Bronchial epithelial cell (primary cell): Measurements from ENCODE around the gene SLC16A13. TPM values are rescaled to one million over a fixed set of nuclear protein-coding genes. Genes with fewer than 3 reads are reported as not detected.
"Not testable (repeated sequence)": the region's sequence is repeated elsewhere in the genome, so short reads cannot be mapped to it uniquely, and the experiment has no call there.

Experiments
- DNase-seq: peaks from one replicate; pipeline ENCODE4 v3.0.0-alpha.2; 2010; ENCODE audit warnings: low read depth
- FAIRE-seq: peaks from 2 replicates; lab custom pipeline; 2011; peaks lifted over from hg19 to GRCh38; lab: Jason Lieb, UNC
- H3K27me3 ChIP-seq: 2 replicates; pipeline ENCODE4 v1.5.1; 2011; ENCODE audit warnings: low read length; ENCODE audit not compliant: control insufficient read depth, insufficient read depth
- H3K36me3 ChIP-seq: 2 replicates; pipeline ENCODE4 v1.5.1; 2011; ENCODE audit warnings: low read length; ENCODE audit not compliant: control insufficient read depth, insufficient read depth
- H3K4me3 ChIP-seq: 2 replicates; pipeline ENCODE4 v1.5.1; 2011; ENCODE audit warnings: mild to moderate bottlenecking, low read depth, low read length, control low read depth
- total RNA-seq: library from RNA; depleted of rRNA; stranded (reverse); fragments of >200 nt; gene quantifications from 2 replicates; pipeline ENCODE4 v1.2.1, GENCODE V29; 2014
- TF ChIP-seq, protein P1 (sequence below): IDR thresholded peaks from 2 replicates; pipeline ENCODE4 v1.5.1; 2011; ENCODE audit warnings: mild to moderate bottlenecking, moderate library complexity, low read length, control low read depth, inconsistent platforms; ENCODE audit not compliant: insufficient read depth, severe bottlenecking

The SLC16A13 gene
- total RNA-seq, 1 donor from 2014 or later, result 0.26 TPM

DNA sequence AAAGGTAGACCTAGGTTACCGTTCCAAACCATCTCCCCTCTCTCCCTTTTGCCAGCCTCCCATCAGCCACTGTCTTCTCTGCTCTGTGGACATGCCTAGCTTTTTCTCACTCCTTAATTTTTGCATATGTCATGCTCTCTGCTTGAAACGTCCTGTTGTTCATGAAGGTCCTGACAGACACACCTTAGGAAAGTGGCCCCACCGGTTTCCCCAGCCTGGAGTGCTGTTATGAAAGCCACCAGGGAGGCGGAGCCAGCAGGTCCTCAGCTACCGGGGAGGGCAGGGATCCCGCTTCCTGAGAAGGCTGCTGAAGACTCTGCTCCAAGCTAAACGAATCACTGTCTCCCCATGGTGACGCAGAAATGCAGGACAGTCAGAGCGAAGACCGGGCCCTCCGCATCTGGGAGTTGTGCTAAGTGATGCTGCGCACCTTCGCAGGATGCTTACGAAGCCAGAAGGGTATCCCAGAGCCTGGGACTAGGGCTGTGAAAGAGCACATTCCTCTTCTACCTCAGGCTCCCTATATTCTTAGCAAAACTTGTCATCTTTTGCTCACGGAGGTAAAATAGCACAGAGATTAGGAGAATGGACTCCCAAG, 10.4 kb downstream of the SLC16A13 start:
- FAIRE-seq, result peak; percentile 23
- peak; percentile 91 for DNase-seq
- peaks cover 2% of the 10 kb centered on the region for H3K27me3 ChIP-seq
- no peaks in the 10 kb centered on the region for H3K36me3 ChIP-seq
- H3K4me3 ChIP-seq, result peak overlapping the region; percentile 15
- TF ChIP-seq, protein P1, sequence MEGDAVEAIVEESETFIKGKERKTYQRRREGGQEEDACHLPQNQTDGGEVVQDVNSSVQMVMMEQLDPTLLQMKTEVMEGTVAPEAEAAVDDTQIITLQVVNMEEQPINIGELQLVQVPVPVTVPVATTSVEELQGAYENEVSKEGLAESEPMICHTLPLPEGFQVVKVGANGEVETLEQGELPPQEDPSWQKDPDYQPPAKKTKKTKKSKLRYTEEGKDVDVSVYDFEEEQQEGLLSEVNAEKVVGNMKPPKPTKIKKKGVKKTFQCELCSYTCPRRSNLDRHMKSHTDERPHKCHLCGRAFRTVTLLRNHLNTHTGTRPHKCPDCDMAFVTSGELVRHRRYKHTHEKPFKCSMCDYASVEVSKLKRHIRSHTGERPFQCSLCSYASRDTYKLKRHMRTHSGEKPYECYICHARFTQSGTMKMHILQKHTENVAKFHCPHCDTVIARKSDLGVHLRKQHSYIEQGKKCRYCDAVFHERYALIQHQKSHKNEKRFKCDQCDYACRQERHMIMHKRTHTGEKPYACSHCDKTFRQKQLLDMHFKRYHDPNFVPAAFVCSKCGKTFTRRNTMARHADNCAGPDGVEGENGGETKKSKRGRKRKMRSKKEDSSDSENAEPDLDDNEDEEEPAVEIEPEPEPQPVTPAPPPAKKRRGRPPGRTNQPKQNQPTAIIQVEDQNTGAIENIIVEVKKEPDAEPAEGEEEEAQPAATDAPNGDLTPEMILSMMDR, result no peak

DNA sequence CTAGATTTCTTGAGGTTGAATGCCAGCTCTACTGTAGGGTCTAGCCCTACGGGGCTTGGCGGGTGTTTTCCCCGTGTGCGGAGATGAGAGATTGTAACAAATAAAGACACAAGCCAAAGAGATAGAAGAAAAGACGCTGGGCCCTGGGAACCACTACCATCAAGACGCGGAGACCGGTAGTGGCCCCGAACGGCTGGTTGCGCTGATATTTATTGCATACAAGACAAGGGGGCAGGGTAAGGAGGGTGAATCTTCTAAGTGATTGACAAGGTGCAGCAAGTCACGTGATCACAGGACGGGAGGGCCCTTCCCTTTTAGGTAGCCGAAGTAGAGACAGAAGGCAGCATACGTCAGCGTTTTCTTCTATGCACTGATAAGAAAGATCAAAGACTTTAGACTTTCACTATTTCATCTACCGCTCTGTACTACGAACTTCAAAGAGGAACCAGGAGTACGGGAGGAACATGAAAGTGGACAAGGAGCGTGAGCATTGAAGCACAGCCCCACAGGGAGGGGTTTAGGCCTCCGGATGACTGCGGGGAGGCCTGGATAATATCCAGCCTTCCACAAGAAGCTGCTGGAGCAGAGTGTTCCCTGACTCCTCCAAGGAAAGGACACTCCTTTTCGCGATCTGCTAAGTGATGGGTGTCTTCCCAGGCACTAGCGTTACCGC, 11.0 kb downstream of the SLC16A13 start:
- not testable (repeated sequence) for FAIRE-seq, H3K36me3 ChIP-seq, H3K27me3 ChIP-seq, H3K4me3 ChIP-seq
- DNase-seq, result peak; percentile 32

DNA sequence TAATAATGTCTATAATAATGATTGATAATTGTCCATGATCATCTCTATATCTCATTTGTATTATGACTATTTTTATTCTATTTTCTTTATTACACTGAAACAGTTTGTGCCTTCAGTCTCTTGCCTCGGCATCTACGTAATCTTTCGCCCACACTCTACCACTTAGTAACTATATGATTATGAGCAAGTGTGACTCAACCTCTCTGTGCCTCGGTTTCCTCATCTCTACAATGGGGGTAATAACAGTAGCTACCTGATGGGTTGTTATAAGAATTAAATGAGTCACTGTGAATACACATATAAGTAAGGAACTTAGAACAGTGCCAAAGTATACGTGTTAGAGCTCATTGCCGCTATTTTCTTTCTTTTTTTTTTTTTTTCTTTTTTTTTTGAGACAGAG, 11.8 kb downstream of the SLC16A13 start:
- no peak for DNase-seq
- Histone ChIP-seq H3K4me3 (no peak overlapping the region), H3K27me3 (peaks cover 2% of the 10 kb centered on the region)

DNA sequence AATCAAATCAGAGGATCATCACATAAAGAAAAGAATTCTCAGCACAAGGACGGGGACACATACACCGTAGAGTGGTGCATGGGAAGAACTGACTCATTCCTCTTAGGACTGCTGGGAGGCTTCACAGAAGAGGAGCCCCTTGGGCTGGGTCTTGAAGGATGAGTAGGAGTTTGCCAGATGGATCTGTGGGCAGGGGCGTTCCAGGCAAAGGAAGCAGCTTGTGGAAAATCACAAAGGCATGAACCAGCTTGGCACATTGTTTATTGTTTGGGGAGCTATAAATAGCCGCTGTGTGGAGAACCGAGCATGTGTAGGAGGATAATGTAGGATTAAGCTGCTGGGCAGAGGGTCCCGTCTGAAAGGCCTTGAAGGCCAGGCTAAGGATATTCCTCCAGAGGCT, 13.2 kb downstream of the SLC16A13 start:
- FAIRE-seq (no peak), DNase-seq (no peak)
- Histone ChIP-seq H3K36me3 (no peaks in the 10 kb centered on the region), H3K4me3 (no peak overlapping the region), H3K27me3 (no peaks in the 10 kb centered on the region)
- TF ChIP-seq, protein P1, result no peak

More for the DNA sequence above, 11.8 kb downstream of the SLC16A13 start:
- TF ChIP-seq, protein P1, result no peak
- H3K36me3 ChIP-seq, result no peaks in the 10 kb centered on the region
- FAIRE-seq, result no peak

DNA sequence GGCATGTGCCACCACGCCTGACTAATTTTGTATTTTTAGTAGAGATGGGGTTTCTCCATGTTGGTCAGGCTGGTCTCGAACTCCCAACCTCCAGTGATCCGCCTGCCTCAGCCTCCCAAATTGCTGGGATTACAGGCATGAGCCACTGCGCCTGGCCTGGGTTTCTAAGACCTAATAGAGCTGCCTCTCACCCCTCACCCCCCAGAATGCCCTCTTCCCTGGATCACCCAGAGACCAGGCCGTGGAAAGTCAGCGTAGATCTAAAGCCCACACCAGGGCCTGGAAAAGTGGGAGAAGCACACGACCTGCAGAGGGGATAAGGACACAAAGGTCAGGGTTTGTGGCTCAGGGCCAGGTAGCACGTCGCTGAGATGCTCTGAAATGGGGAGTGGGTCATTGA, 14.8 kb downstream of the SLC16A13 start:
- H3K36me3 ChIP-seq, FAIRE-seq, H3K27me3 ChIP-seq, H3K4me3 ChIP-seq, DNase-seq: not testable (repeated sequence)

DNA sequence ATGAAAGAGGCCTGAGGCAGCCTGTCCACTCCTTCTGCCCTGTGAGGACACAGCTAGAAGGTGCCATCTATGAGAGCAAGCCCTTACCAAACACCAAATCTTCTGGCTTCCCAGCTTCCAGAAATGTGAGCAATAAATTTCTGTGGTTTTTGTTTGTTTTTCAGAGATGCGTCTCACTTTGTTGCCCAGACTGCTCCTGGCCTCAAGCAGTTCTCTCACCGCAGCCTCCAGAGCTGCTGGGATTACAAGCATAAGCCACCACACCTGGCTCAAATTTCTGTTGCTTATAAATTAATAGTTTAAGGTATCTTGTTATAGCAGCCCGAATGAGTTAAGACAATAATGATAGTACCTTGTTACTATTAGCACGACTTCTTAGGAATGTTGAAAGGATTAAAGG, 20.6 kb downstream of the SLC16A13 start:
- TF ChIP-seq, protein P1, result no peak
- peak; percentile 48 for DNase-seq
- no peak overlapping the region for H3K4me3 ChIP-seq
- H3K27me3 ChIP-seq, result no peaks in the 10 kb centered on the region
- no peak for FAIRE-seq
- no peaks in the 10 kb centered on the region for H3K36me3 ChIP-seq
